Gastrocnemius medialis (tissue), 4 donors: Measurements from ENCODE around the gene GAS7. TPM values are rescaled to one million over a fixed set of nuclear protein-coding genes. Genes with fewer than 3 reads are reported as not detected.

Experiments used
- ATAC-seq, 2 donors: fragments of 150-250 bp; one replicate each; pipeline ENCODE4 v1.9.1; 2016
- DNase-seq, 2 donors: peaks; one replicate each; pipeline ENCODE4 v3.0.0-alpha.2; 2019
- H3K27ac ChIP-seq, 4 donors: fragments of 200-600 bp; sonication (generic); 1 replicate in 1 of 4; 2 replicates in 3 of 4; pipeline ENCODE4 v1.5.1; 2016 to 2018; ENCODE audit warnings: mild to moderate bottlenecking in 2 of 4, moderate library complexity in 1 of 4
- H3K27me3 ChIP-seq, 3 donors: fragments of 200-600 bp; sonication (generic) in 2 of 3; 1 replicate in 1 of 3; 2 replicates in 2 of 3; pipeline versions ENCODE4 v1.5.1 to v1.6.0; 2016 to 2019; ENCODE audit warnings: mild to moderate bottlenecking in 1 of 3, moderate library complexity in 1 of 3
- H3K36me3 ChIP-seq, 2 donors: fragments of 200-600 bp; sonication (generic) in 1 of 2; one replicate each; pipeline ENCODE4 v1.5.1; 2017 to 2018
- H3K4me1 ChIP-seq, 2 donors: fragments of 200-600 bp; sonication (generic) in 1 of 2; one replicate each; pipeline ENCODE4 v1.5.1; 2016 to 2017; ENCODE audit warnings: mild to moderate bottlenecking in 2 of 2
- H3K4me3 ChIP-seq, 4 donors: fragments of 200-600 bp; sonication (generic) in 3 of 4; 1 replicate in 1 of 4; 2 replicates in 3 of 4; pipeline ENCODE4 v1.5.1; 2016 to 2019; ENCODE audit warnings: mild to moderate bottlenecking in 2 of 4
- H3K9me3 ChIP-seq, 3 donors: fragments of 200-600 bp; sonication (generic) in 2 of 3; 1 replicate in 1 of 3; 2 replicates in 2 of 3; pipeline ENCODE4 v1.5.1; 2016 to 2019
- POLR2A ChIP-seq, 2 donors: fragments of 450-650 bp; IDR thresholded peaks; one replicate each; pipeline ENCODE4 v1.6.1; 2017; ENCODE audit warnings: antibody characterized with exemption in 2 of 2, mild to moderate bottlenecking in 2 of 2, moderate library complexity in 2 of 2
- in situ Hi-C, 4 donors: fragments of 200-750 bp; cut with MboI; loops; one replicate each; pipeline versions ENCODE4 v1.15.0 to v1.8.0; 2017; ENCODE audit warnings: low sequenced_read_pairs in 4 of 4
- intact Hi-C: fragments of 100-400 bp; cut with DNase I; formaldehyde crosslinking; loops from one replicate; pipeline ENCODE4 v1.15.1; 2023; ENCODE audit warnings: low total_unique reads
- total RNA-seq, 4 donors: library from RNA; depleted of rRNA; stranded (reverse); fragments of >200 nt; gene quantifications; one replicate each; pipeline versions ENCODE4 v1.1.0 to v1.2.3, GENCODE V29; 2016
- TF ChIP-seq, protein P1 (sequence below), 5 experiments: fragments of 450-650 bp in 3 of 5; fragments of 200-600 bp in 2 of 5; sonication (generic) in 2 of 5; IDR thresholded peaks in 4 of 5; conservative IDR thresholded peaks in 1 of 5; 1 replicate in 4 of 5; 2 replicates in 1 of 5; pipeline ENCODE4 v1.5.1; 2016 to 2019; ENCODE audit warnings: antibody characterized with exemption in 5 of 5, mild to moderate bottlenecking in 3 of 5, moderate library complexity in 3 of 5

GAS7 gene
- total RNA-seq, 4 donors from 2014 or later = 5.8 to 7.1 (median 6.1) TPM

DNA sequence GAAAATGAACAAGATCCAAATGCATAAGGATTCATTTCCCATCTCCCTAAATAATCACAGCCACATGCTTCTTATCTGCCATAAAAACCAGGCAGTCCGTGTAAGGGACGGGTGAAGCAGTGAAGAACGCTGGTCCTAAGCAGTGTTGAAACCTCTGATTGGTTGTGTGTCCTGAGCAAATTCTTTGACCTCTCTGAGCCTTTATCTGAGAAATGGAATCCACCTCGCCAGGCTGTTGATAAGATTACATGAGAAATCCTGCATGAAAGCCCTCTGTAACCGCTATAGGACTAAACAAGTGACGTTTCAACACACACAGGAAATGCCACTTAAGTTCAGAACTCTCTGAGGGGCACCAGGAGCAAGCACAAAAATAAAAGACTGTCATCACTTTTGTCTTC, 26.8 kb downstream of the GAS7 start:
- no peaks in the 10 kb centered on the region for H3K4me1 ChIP-seq
- no peaks in the 10 kb centered on the region for H3K36me3 ChIP-seq
- no peaks in the 10 kb centered on the region for H3K9me3 ChIP-seq
- peaks cover 0 to 5% (median 5%) of the 10 kb centered on the region in 3 donors for H3K27me3 ChIP-seq
- intact Hi-C loops = no loop called here
- H3K4me3 ChIP-seq = no peak overlapping the region
- in situ Hi-C loops = loop anchor here in 1 of 4 donors (10.0 kb wide), 1 partner anchor 57 kb away; no protein-coding TSS in a partner anchor
- DNase-seq (no peak), ATAC-seq (no peak)
- H3K27ac ChIP-seq = peak overlapping the region in 2 of 4 donors; percentile 5 to 29
- TF ChIP-seq, protein P1, sequence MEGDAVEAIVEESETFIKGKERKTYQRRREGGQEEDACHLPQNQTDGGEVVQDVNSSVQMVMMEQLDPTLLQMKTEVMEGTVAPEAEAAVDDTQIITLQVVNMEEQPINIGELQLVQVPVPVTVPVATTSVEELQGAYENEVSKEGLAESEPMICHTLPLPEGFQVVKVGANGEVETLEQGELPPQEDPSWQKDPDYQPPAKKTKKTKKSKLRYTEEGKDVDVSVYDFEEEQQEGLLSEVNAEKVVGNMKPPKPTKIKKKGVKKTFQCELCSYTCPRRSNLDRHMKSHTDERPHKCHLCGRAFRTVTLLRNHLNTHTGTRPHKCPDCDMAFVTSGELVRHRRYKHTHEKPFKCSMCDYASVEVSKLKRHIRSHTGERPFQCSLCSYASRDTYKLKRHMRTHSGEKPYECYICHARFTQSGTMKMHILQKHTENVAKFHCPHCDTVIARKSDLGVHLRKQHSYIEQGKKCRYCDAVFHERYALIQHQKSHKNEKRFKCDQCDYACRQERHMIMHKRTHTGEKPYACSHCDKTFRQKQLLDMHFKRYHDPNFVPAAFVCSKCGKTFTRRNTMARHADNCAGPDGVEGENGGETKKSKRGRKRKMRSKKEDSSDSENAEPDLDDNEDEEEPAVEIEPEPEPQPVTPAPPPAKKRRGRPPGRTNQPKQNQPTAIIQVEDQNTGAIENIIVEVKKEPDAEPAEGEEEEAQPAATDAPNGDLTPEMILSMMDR (IDR thresholded peaks at IDR 0.05 in 4 of 5, conservative IDR thresholded peaks at IDR 0.05 in 1 of 5) = no peak
- no peak for TF ChIP-seq POLR2A (IDR thresholded peaks at IDR 0.05)

- no peak overlapping the region for H3K4me3 ChIP-seq
- H3K27ac ChIP-seq = peak overlapping the region in 3 of 4 donors; percentile 5 to 29 (median 18)
- peak; percentile 16 to 46 for ATAC-seq
- in situ Hi-C loops = loop anchor here in 1 of 4 donors (10.0 kb wide), 1 partner anchor 56 kb away; no protein-coding TSS in a partner anchor
- peak; percentile 13 to 48 for DNase-seq
- no peaks in the 10 kb centered on the region for H3K4me1 ChIP-seq
- peaks cover 0 to 5% (median 5%) of the 10 kb centered on the region in 3 donors for H3K27me3 ChIP-seq
- H3K36me3 ChIP-seq = no peaks in the 10 kb centered on the region
- H3K9me3 ChIP-seq = no peaks in the 10 kb centered on the region
- TF ChIP-seq, protein P1 (IDR thresholded peaks at IDR 0.05 in 4 of 5, conservative IDR thresholded peaks at IDR 0.05 in 1 of 5) = no peak
- TF ChIP-seq POLR2A (IDR thresholded peaks at IDR 0.05) = no peak
- intact Hi-C loops = no loop called here
Observed at GRCh38 chr17:10171122-10171571, 27.3 kb downstream of the GAS7 start.

GRCh38 chr17:10170233-10170632, 28.2 kb downstream of the GAS7 start:
- ATAC-seq (no peak), DNase-seq (no peak)
- Histone ChIP-seq H3K9me3 (no peaks in the 10 kb centered on the region), H3K27me3 (peaks cover 0 to 5% (median 5%) of the 10 kb centered on the region in 3 donors), H3K27ac (no peak overlapping the region), H3K4me1 (no peaks in the 10 kb centered on the region), H3K4me3 (no peak overlapping the region), H3K36me3 (no peaks in the 10 kb centered on the region)
- in situ Hi-C loops = loop anchor here in 1 of 4 donors (10.0 kb wide), 1 partner anchor 55 kb away; no protein-coding TSS in a partner anchor
- no peak for TF ChIP-seq POLR2A (IDR thresholded peaks at IDR 0.05)
- TF ChIP-seq, protein P1 (IDR thresholded peaks at IDR 0.05 in 4 of 5, conservative IDR thresholded peaks at IDR 0.05 in 1 of 5) = no peak
- intact Hi-C loops = no loop called here

GRCh38 chr17:10169290-10169689, 29.1 kb downstream of the GAS7 start:
- no peak for DNase-seq
- TF ChIP-seq POLR2A (IDR thresholded peaks at IDR 0.05) = no peak
- TF ChIP-seq, protein P1 (IDR thresholded peaks at IDR 0.05 in 4 of 5, conservative IDR thresholded peaks at IDR 0.05 in 1 of 5) = no peak
- Histone ChIP-seq H3K36me3 (no peaks in the 10 kb centered on the region), H3K27me3 (peaks cover 0 to 5% (median 5%) of the 10 kb centered on the region in 3 donors), H3K9me3 (no peaks in the 10 kb centered on the region), H3K27ac (no peak overlapping the region), H3K4me3 (no peak overlapping the region), H3K4me1 (no peaks in the 10 kb centered on the region)
- ATAC-seq = no peak
- intact Hi-C loops = no loop called here
- in situ Hi-C loops = no loop called here
